HUES48 (cell line): ENCODE results near the gene NEK5.

Source experiments
- H3K27ac ChIP-seq: one replicate; pipeline ENCODE4 v1.7.0; 2013; ENCODE audit warnings: low read depth, low read length, inconsistent platforms
- H3K27me3 ChIP-seq: 2 replicates; pipeline ENCODE4 v1.6.1; 2013; ENCODE audit warnings: mild to moderate bottlenecking, low read length; ENCODE audit not compliant: control insufficient read depth, insufficient read depth
- H3K36me3 ChIP-seq: 2 replicates; pipeline ENCODE4 v1.6.1; 2013; ENCODE audit warnings: low read length; ENCODE audit not compliant: control insufficient read depth, insufficient read depth
- H3K4me1 ChIP-seq: 2 replicates; pipeline ENCODE4 v1.6.1; 2013; ENCODE audit warnings: mild to moderate bottlenecking, low read length; ENCODE audit not compliant: control insufficient read depth, insufficient read depth
- H3K4me3 ChIP-seq: 2 replicates; pipeline ENCODE4 v1.5.1; 2013; ENCODE audit warnings: mild to moderate bottlenecking, low read depth, low read length
- H3K9ac ChIP-seq: 2 replicates; pipeline ENCODE4 v1.6.1; 2013; ENCODE audit warnings: mild to moderate bottlenecking, low read depth, low read length, moderate library complexity
- H3K9me3 ChIP-seq: 2 replicates; pipeline ENCODE4 v1.6.1; 2013; ENCODE audit warnings: low read length; ENCODE audit not compliant: control insufficient read depth, insufficient read depth

The NEK5 gene

GRCh38 chr13:52162279-52163101, 33.6 kb upstream of the NEK5 start:
- Histone ChIP-seq H3K9me3 (no peaks in the 10 kb centered on the region; the same call in 1 of the 2 replicates), H3K27ac (peak overlapping the region; percentile 38), H3K27me3 (peaks cover 19% of the 10 kb centered on the region), H3K36me3 (peaks cover 7% of the 10 kb centered on the region), H3K9ac (no peak overlapping the region), H3K4me3 (no peak overlapping the region), H3K4me1 (no peaks in the 10 kb centered on the region)

DNA sequence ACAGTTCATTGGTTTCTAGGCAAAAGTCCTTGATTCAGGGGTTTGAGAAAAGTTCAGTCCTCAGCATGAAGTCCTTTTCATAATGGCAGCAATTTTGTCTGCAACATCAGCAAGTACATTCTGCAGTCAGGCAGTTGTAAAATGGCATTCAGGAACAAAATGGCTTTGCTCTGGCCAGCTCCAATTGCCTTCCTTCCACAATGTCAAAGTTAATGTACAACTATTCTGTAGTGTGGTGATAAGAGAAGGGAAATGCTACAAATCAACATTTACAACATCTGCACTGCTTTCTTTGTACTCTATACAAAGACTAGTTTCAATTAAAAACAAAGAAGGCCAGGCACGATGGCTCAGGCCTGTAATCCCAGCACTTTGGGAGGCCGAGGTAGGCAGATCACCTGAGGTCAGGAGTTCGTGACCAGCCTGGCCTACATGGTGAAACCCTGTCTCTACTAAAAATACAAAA, 32.3 kb upstream of the NEK5 start:
- Histone ChIP-seq H3K9me3 (no peaks in the 10 kb centered on the region; the same call in 1 of the 2 replicates), H3K9ac (no peak overlapping the region), H3K4me3 (no peak overlapping the region), H3K36me3 (no peaks in the 10 kb centered on the region; the same call in 1 of the 2 replicates), H3K4me1 (peaks cover 3% of the 10 kb centered on the region; the same call in 1 of the 2 replicates), H3K27ac (no peak overlapping the region), H3K27me3 (peaks cover 19% of the 10 kb centered on the region)

DNA sequence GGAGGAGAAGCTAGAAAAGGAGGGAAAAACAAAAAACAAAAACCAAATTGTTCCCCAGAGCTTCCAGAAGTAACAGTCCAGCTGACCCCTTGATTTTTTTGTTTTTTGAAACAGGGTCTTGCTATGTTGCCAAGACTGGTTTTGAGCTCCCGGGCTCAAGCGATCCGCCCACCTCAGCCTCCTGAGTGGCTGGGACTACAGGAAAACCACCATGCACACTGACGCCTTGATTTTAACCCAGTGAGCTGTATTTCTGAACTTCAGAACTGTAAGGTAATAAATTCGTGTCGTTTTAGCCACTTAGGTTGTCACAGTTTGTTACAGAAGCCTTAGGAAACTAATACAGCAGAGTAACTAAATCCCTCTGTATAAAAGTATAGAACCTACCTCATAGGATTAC, 31.6 kb upstream of the NEK5 start:
- H3K36me3 ChIP-seq: no peaks in the 10 kb centered on the region; the same call in 1 of the 2 replicates
- no peak overlapping the region for H3K27ac ChIP-seq
- H3K9me3 ChIP-seq: no peaks in the 10 kb centered on the region; the same call in 1 of the 2 replicates
- peaks cover 3% of the 10 kb centered on the region; the same call in 1 of the 2 replicates for H3K4me1 ChIP-seq
- H3K9ac ChIP-seq: no peak overlapping the region
- no peak overlapping the region for H3K4me3 ChIP-seq
- H3K27me3 ChIP-seq: peaks cover 19% of the 10 kb centered on the region

GRCh38 chr13:52160053-52160452, 31.2 kb upstream of the NEK5 start:
- Histone ChIP-seq H3K27ac (no peak overlapping the region), H3K27me3 (peaks cover 19% of the 10 kb centered on the region), H3K9ac (no peak overlapping the region), H3K4me1 (peaks cover 3% of the 10 kb centered on the region; the same call in 1 of the 2 replicates), H3K4me3 (no peak overlapping the region), H3K36me3 (no peaks in the 10 kb centered on the region), H3K9me3 (no peaks in the 10 kb centered on the region; the same call in 1 of the 2 replicates)

DNA sequence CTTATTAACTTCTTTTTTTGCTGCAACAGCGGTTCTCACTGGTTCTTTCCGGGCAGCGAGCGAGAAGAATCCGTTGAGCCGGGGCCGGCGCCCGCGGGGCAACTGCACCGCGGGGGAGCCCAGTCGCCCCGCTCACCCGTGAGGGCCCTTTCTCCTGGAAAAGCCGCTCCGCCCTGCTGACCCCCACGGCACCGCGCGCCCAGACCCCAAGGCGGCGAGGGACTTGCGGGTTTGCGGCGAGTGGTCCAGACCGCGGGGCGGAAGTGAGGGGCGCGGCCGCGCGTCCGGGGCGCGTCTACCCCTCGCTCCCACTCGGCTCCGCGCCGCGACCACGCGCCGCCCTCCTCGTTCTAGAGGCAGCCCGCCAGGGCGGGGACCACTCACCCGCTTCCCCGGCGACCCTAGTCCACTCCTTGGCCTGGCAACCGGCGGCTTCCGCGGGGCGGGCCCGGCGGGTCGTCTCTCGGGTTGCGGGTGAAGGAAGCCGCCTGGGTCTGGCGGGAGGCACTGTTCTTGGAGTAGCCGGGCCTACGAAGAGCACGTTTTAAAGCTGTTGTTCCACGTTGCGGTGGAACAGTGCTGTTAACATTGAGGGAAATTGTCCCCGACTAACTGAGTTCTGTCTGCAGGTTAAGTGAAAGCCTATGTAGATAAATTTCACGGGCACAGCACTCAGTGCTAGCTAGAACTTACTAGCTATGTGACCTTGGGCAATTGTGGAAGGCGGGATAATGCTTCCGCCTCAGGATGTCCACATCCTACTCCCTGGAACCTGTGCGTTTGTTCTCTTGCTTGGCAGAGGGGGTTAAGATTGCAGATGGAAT, 30.5 kb upstream of the NEK5 start, which contains the start of gene NEK3:
Gene NEK3 (minus strand): TSS at position 439 of the 824 bp plus-strand sequence. CDS start 3,406 bp downstream, outside the sequence.
- Histone ChIP-seq H3K4me1 (peaks cover 3% of the 10 kb centered on the region; the same call in 1 of the 2 replicates), H3K27me3 (peaks cover 19% of the 10 kb centered on the region), H3K9me3 (no peaks in the 10 kb centered on the region; the same call in 1 of the 2 replicates), H3K4me3 (peak within 1 kb of the TSS; percentile 91), H3K9ac (peak within 1 kb of the TSS; percentile 64), H3K36me3 (no peaks in the 10 kb centered on the region), H3K27ac (peak within 1 kb of the TSS; percentile 17)

GRCh38 chr13:52158629-52159158, 29.8 kb upstream of the NEK5 start:
- H3K4me3 ChIP-seq: peak overlapping the region; percentile 91
- H3K36me3 ChIP-seq: no peaks in the 10 kb centered on the region
- peaks cover 3% of the 10 kb centered on the region; the same call in 1 of the 2 replicates for H3K4me1 ChIP-seq
- H3K9me3 ChIP-seq: no peaks in the 10 kb centered on the region; the same call in 1 of the 2 replicates
- peaks cover 19% of the 10 kb centered on the region for H3K27me3 ChIP-seq
- H3K27ac ChIP-seq: no peak overlapping the region
- H3K9ac ChIP-seq: peak overlapping the region; percentile 64; the same call in 1 of the 2 replicates

GRCh38 chr13:52156724-52157261, 27.9 kb upstream of the NEK5 start:
- H3K27ac ChIP-seq: no peak overlapping the region
- 0 out of 2 replicates have a peak, but pooled peaks cover 2% of the 10 kb centered on the region for H3K36me3 ChIP-seq
- H3K9me3 ChIP-seq: no peaks in the 10 kb centered on the region; the same call in 1 of the 2 replicates
- peaks cover 19% of the 10 kb centered on the region for H3K27me3 ChIP-seq
- no peak overlapping the region for H3K9ac ChIP-seq
- peaks cover 3% of the 10 kb centered on the region; the same call in 1 of the 2 replicates for H3K4me1 ChIP-seq
- H3K4me3 ChIP-seq: no peak overlapping the region

- peaks cover 14% of the 10 kb centered on the region for H3K27me3 ChIP-seq
- H3K4me3 ChIP-seq: no peak overlapping the region
- H3K9ac ChIP-seq: no peak overlapping the region
- H3K36me3 ChIP-seq: peaks cover 14% of the 10 kb centered on the region; the same call in 1 of the 2 replicates
- no peak overlapping the region for H3K27ac ChIP-seq
- H3K9me3 ChIP-seq: no peaks in the 10 kb centered on the region; the same call in 1 of the 2 replicates
- peaks cover 3% of the 10 kb centered on the region; the same call in 1 of the 2 replicates for H3K4me1 ChIP-seq
These were observed 26.3 kb upstream of the NEK5 start for GRCh38 chr13:52155177-52155576.

DNA sequence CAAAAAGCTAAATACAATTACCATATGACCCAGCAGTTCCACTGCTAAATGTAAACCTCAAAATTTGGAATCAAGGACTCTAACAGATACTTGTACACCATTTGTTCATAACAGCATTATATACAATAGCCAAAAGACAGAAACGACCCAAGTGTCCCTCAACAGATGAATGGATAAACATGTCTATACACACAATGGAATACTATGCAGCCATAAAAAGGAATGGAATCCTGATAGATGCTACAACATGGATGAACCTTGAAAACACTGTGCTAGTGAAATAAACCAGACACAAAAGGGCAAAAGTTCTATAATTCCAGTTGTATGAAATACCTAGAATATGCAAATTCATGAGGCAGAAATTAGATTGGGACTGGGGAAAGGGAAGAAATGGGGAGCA, 18.4 kb upstream of the NEK5 start:
- Histone ChIP-seq H3K27ac (no peak overlapping the region), H3K4me3 (no peak overlapping the region), H3K9ac (no peak overlapping the region), H3K27me3 (no peaks in the 10 kb centered on the region), H3K36me3 (peaks cover 24% of the 10 kb centered on the region), H3K9me3 (no peaks in the 10 kb centered on the region), H3K4me1 (no peaks in the 10 kb centered on the region)

DNA sequence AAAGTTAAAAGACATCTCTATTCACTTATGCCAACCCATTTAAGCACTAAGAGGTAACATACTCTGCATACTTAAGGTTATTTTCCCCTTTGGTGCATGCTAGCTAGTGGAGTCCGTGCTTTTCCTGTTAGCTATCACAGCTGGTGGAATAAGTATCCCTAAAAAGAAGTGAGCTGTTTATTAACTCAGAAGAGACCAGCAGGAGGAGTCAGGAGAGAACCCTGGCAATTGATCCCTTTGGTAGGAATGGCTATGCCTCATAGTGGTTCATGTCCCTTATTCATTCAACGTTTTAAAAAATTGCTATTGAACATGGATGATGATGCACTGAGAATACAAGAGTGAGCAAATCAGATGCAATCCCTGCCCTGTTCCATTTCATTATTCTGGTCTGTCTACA, 12.4 kb upstream of the NEK5 start:
- Histone ChIP-seq H3K27me3 (no peaks in the 10 kb centered on the region), H3K36me3 (peaks cover 10% of the 10 kb centered on the region), H3K4me3 (no peak overlapping the region), H3K27ac (no peak overlapping the region), H3K4me1 (no peaks in the 10 kb centered on the region), H3K9me3 (no peaks in the 10 kb centered on the region), H3K9ac (no peak overlapping the region)
